ENCODE data around the gene TSSC4. TPM values are rescaled to one million over a fixed set of nuclear protein-coding genes. Genes with fewer than 3 reads are reported as not detected.
A peak's percentile ranks its signal among the peaks of the same experiment; 100 is the strongest.

TSSC4 gene
- total RNA-seq, 2 donors from 2014 or later, result 50.6 to 52.2 TPM

DNA sequence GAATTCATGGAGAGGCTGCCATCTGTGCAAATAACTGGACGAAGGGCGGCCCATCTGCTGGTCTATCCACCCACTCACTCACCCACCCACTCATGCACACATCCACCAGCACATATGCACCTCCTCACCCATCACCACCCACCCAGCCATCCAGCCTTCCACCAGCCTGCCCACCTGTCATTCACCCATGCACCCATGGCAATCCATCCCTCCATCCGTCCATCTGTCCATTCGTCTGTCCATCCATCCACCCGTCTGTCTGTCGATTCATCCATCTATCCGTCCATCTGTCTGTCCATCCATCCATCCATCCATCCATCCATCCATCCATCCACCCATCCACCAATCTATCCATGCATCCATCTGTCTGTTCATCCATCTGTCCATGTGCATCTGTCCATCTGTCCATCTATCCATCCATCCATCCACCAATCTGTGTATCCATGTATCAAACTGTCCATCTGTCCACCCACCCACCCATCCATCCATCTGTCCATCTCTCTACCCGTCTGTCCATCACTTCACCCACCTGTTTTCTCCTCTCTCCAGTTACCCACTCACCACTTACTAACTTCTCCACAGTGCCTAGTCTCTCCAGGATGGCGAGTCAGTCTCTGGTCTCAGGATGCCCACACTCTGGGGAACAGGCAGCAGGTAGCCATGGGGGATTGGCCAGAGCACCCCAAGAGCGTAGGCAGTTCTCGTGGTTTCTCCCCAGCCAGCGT, 34.9 kb downstream of the TSSC4 start:
- Mint-ChIP-seq H3K27me3 (ENCODE audit: low read depth) (no peaks in the 10 kb centered on the region), H3K27ac (no peak overlapping the region), H3K9me3 (peaks cover 2% of the 10 kb centered on the region in 2 donors), H3K4me1 (ENCODE audit: low read depth) (no peaks in the 10 kb centered on the region), H3K36me3 (ENCODE audit: insufficient read depth in 2 of 2) (no peaks in the 10 kb centered on the region), H3K4me3 (no peak overlapping the region)
- ATAC-seq (replicated peaks in 1 of 2) (no peak), DNase-seq (no peak)

DNA sequence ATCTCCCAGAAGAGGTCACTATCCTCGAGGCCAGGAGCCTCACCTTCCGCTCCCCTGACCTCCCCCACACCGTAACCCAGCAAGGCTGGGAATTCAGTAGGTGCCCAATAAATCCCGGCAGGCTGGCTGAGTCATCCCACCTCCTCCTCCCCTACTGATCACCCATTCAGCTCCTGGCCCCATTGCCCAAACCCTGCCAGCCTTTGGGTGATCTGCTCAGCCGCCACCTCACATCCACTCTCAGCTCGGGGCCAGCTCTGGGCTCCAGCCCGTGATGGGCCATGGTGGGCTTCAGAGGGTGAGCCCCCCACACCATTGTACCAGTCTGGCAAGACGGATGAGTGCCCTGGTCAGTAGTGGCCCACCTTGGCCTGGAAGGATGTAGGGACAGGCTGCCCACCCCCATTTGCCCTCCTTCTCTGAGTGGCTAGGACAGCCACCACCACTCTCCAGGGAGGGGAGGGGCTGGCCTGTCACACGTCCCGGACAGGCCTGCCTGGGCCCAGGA, 35.5 kb downstream of the TSSC4 start:
- H3K27ac Mint-ChIP-seq, result no peak overlapping the region
- H3K9me3 Mint-ChIP-seq, result no peaks in the 10 kb centered on the region
- H3K4me1 Mint-ChIP-seq (ENCODE audit: low read depth), result no peaks in the 10 kb centered on the region
- no peaks in the 10 kb centered on the region for H3K36me3 Mint-ChIP-seq (ENCODE audit: insufficient read depth in 2 of 2)
- no peak overlapping the region for H3K4me3 Mint-ChIP-seq
- DNase-seq, result no peak
- no peak for ATAC-seq (replicated peaks in 1 of 2)
- no peaks in the 10 kb centered on the region for H3K27me3 Mint-ChIP-seq (ENCODE audit: low read depth)

DNA sequence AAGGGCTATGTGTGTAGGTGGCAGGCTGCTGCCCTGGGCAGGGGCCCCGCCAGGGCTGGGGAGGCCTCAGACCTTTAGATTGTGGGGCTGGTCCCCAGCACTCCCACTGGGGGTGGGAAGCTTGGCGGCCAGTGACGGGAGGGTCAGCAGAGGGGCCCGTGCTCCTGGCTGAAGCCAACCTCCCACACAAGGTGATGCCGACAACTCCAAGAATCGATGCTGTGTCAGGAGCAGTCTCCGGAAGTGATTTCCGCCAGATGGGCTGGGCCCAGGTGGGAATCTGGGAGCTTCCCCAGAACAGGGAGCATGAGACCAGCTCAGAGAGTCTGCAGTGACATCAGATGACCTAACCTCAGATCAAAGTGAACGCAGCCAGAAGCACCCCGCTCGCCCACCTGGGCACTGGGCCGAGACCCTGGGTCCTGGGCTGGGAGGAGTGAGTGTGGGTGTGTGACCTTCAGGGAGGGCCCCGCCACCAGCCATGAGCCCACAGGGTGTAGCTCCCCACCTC, 36.0 kb downstream of the TSSC4 start:
- ATAC-seq (replicated peaks in 1 of 2) (no peak), DNase-seq (no peak)
- Mint-ChIP-seq H3K27me3 (ENCODE audit: low read depth) (no peaks in the 10 kb centered on the region), H3K27ac (no peak overlapping the region), H3K9me3 (no peaks in the 10 kb centered on the region), H3K4me1 (ENCODE audit: low read depth) (no peaks in the 10 kb centered on the region), H3K4me3 (no peak overlapping the region), H3K36me3 (ENCODE audit: insufficient read depth in 2 of 2) (no peaks in the 10 kb centered on the region)

DNA sequence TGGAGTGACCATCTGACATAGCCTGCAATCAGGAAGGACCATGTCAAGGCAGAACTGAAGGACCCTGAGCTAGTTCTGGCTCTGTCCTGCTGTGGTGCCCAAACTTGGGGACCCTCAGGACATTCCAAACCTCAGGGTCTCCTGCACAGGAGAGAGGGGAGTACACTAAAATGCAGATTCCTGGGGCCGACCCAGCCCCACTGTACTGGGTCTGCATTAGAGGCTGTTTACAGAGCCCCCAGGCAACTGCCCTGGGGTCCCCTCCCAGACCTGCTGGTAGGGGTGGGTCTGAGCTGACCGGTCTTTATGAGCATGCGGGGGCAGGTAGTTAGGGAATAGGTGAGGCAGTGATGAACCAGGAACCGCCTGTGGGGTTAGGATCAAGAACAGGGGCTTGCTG, 37.0 kb downstream of the TSSC4 start:
- no peaks in the 10 kb centered on the region for H3K27me3 Mint-ChIP-seq (ENCODE audit: low read depth)
- no peaks in the 10 kb centered on the region for H3K36me3 Mint-ChIP-seq (ENCODE audit: insufficient read depth in 2 of 2)
- peaks cover under 1% of the 10 kb centered on the region for H3K4me1 Mint-ChIP-seq (ENCODE audit: low read depth)
- ATAC-seq (replicated peaks in 1 of 2) (no peak), DNase-seq (no peak)
- no peaks in the 10 kb centered on the region for H3K9me3 Mint-ChIP-seq
- H3K27ac Mint-ChIP-seq, result no peak overlapping the region
- no peak overlapping the region for H3K4me3 Mint-ChIP-seq

DNA sequence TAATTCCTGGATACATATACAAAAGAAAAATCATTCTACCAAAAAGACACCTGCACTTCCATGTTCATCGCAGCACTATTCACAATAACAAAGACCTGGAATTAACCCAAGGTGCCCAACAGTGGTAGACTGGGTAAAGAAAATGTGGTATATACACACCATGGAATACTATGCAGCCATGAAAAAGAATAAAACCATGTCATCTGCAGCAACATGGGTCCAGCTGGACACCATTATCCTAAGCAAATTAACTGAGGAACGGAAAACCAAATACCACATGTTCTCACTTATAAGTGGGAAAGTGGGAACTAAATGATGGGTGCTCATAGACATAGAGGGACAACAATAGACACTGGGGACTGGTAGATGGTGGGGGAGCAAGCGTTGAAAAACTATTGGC, 39.3 kb downstream of the TSSC4 start:
- Mint-ChIP-seq H3K36me3 (ENCODE audit: insufficient read depth in 2 of 2) (no peaks in the 10 kb centered on the region), H3K27ac (no peak overlapping the region), H3K4me1 (ENCODE audit: low read depth) (peaks cover 12% of the 10 kb centered on the region), H3K9me3 (no peaks in the 10 kb centered on the region), H3K27me3 (ENCODE audit: low read depth) (peaks cover 6% of the 10 kb centered on the region), H3K4me3 (no peak overlapping the region)
- no peak for ATAC-seq (replicated peaks in 1 of 2)
- no peak for DNase-seq

DNA sequence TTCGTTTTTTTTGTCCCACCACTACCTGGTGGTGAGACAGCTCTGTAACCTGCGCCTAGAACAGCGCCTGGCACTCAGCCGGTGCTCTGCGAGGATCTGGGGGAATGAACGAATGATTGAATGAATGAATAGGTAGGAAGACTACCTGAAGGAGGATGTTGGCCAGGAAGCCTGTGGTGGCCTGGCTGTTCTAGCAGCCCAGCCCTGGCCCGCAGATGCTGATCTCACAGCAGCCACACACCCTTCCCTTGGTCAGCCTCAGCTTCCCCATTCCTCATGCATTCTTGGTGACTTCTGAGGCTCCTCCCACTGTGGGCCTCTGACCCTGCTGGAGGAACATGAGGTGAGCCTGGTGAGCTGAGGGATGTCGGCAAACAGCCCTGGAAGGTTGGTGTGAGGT, 40.1 kb downstream of the TSSC4 start:
- no peak overlapping the region for H3K27ac Mint-ChIP-seq
- no peaks in the 10 kb centered on the region for H3K9me3 Mint-ChIP-seq
- H3K4me3 Mint-ChIP-seq, result no peak overlapping the region
- no peak for ATAC-seq (replicated peaks in 1 of 2)
- peaks cover 12% of the 10 kb centered on the region for H3K4me1 Mint-ChIP-seq (ENCODE audit: low read depth)
- H3K36me3 Mint-ChIP-seq (ENCODE audit: insufficient read depth in 2 of 2), result no peaks in the 10 kb centered on the region
- DNase-seq, result no peak
- H3K27me3 Mint-ChIP-seq (ENCODE audit: low read depth), result peaks cover 6% of the 10 kb centered on the region

DNA sequence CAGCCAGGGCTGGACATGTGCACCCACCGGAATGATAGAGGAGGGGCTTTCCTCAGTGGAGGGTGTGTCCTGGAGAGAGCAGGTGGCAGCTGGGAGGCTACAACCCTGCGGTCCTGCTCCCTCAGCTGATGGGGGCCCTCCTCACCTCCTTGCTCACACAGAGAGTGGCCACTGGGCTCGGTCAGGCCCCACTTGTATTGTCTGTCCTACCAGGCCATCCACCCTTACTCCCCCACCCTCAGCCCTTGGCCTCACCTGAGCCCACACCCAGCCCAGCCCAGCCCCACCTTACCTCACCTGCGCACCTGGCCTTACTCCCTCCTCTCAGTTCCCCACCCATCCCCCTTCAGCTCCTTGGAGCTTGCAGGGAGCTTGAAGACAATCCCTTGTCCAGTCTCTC, 40.6 kb downstream of the TSSC4 start:
- no peaks in the 10 kb centered on the region for H3K36me3 Mint-ChIP-seq (ENCODE audit: insufficient read depth in 2 of 2)
- H3K27ac Mint-ChIP-seq, result no peak overlapping the region
- no peak for ATAC-seq (replicated peaks in 1 of 2)
- no peaks in the 10 kb centered on the region for H3K9me3 Mint-ChIP-seq
- DNase-seq, result no peak
- H3K4me3 Mint-ChIP-seq, result no peak overlapping the region
- peaks cover 16% of the 10 kb centered on the region for H3K4me1 Mint-ChIP-seq (ENCODE audit: low read depth)
- H3K27me3 Mint-ChIP-seq (ENCODE audit: low read depth), result peaks cover 6% of the 10 kb centered on the region

DNA sequence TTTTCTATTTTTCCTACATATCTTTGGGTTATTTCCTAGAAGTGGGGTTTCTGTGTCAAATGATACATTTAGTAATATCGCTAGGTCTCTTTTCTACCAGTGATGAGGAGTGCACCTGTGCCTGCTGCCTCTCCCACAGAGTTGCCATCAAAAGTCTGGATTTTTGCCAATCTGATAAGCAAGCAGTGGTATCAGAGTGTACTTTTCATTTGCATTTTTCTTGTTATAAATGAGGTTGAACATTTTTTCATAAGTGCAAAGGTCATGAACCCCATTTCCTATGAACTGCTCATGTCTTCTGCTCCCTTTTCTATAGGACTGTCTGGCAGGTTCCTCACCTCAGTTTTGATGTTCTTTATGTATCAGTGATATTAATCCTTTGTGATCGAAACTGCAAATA, 42.0 kb downstream of the TSSC4 start:
- ATAC-seq (replicated peaks in 1 of 2), result no peak
- H3K4me1 Mint-ChIP-seq (ENCODE audit: low read depth), result peaks cover 29% of the 10 kb centered on the region
- no peaks in the 10 kb centered on the region for H3K36me3 Mint-ChIP-seq (ENCODE audit: insufficient read depth in 2 of 2)
- H3K27ac Mint-ChIP-seq, result no peak overlapping the region
- peaks cover 6% of the 10 kb centered on the region for H3K27me3 Mint-ChIP-seq (ENCODE audit: low read depth)
- H3K4me3 Mint-ChIP-seq, result no peak overlapping the region
- no peaks in the 10 kb centered on the region for H3K9me3 Mint-ChIP-seq
- DNase-seq, result no peak

DNA sequence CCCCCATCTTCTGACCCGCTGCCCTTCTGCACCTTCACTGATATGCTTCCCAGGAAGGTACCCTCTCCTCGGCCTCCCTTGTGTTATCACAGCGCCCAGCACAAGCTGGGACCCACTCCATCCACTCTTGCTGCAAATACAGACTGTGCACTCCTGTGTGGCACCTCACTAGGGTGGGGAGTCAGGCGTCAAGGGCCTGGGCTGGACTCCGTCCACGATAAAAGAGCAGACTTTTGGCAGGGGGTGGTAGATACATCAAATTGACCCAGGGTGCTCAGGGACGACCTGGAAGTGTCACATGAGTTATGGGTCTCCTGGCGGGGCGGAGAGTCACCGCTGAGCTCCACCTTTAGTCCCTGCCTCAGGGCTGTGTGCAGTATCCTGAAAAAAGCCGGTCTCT, 42.9 kb downstream of the TSSC4 start:
- peaks cover 34% of the 10 kb centered on the region for H3K4me1 Mint-ChIP-seq (ENCODE audit: low read depth)

DNA sequence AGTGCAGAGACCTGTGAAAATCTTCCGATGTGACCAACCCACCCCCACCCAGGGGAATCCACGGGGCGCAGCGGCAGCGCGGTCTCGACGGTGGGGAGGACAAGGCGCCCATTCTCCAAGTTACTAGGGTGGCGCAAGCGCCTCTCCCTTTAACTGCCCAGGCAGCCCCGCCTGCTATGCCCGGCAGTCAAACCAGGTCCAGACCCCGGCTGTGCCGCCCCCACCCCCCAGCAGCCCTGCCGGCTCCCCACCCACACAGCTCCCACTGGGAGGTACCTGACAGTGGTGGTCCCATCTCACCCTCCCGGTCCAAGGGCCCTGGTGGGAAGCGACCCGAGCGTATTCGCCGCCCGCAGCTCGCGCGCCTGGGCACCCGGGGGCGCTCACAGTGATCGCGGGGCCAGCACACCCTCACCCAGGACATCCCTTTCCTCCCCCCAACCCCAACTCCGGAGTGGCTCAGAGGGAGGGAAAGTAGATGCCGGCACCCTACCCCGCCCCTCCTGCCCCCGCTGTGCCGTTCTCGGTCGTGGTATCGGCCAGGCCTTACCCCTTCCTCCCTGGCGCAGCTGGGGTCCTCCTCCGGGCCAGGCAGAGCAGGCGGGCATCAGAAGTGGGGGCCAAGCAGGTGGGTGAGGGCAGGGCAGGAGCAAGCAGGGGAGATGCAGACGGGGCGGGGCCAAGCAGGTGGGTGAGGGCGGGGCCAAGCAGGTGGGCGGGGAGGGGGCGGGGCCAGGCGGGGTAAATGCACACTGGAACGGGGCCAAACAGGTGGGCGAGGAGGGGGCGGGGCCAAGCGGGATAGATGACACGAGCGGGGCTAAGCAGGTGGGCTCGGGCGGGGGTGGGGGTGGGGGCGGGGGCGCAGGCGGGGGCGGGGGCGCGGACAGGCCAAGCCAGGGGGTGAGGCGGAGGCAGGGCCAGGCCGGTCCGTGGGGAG, 43.6 kb downstream of the TSSC4 start, which contains the start of gene TRPM5:
TSS of gene TRPM5 (minus strand) at position 634 of the 940 bp plus-strand sequence. CDS start 21,478 bp downstream, outside the sequence.
- Mint-ChIP-seq H3K27ac (no peak within 1 kb of the TSS), H3K27me3 (ENCODE audit: low read depth) (peaks cover 6% of the 10 kb centered on the region), H3K4me3 (peak within 1 kb of the TSS; percentile 91 to 93), H3K36me3 (ENCODE audit: insufficient read depth in 2 of 2) (no peaks in the 10 kb centered on the region), H3K4me1 (ENCODE audit: low read depth) (peaks cover 34% of the 10 kb centered on the region), H3K9me3 (no peaks in the 10 kb centered on the region)
- peak; percentile 40 to 46 for ATAC-seq (replicated peaks in 1 of 2)
- peak; percentile 79 to 81 for DNase-seq

More for the DNA sequence above, 42.9 kb downstream of the TSSC4 start:
- peak overlapping the region; percentile 6 to 67 for H3K4me3 Mint-ChIP-seq
- peaks cover 6% of the 10 kb centered on the region for H3K27me3 Mint-ChIP-seq (ENCODE audit: low read depth)
- no peaks in the 10 kb centered on the region for H3K9me3 Mint-ChIP-seq
- DNase-seq, result no peak
- ATAC-seq (replicated peaks in 1 of 2), result no peak
- no peak overlapping the region for H3K27ac Mint-ChIP-seq
- H3K36me3 Mint-ChIP-seq (ENCODE audit: insufficient read depth in 2 of 2), result no peaks in the 10 kb centered on the region

DNA sequence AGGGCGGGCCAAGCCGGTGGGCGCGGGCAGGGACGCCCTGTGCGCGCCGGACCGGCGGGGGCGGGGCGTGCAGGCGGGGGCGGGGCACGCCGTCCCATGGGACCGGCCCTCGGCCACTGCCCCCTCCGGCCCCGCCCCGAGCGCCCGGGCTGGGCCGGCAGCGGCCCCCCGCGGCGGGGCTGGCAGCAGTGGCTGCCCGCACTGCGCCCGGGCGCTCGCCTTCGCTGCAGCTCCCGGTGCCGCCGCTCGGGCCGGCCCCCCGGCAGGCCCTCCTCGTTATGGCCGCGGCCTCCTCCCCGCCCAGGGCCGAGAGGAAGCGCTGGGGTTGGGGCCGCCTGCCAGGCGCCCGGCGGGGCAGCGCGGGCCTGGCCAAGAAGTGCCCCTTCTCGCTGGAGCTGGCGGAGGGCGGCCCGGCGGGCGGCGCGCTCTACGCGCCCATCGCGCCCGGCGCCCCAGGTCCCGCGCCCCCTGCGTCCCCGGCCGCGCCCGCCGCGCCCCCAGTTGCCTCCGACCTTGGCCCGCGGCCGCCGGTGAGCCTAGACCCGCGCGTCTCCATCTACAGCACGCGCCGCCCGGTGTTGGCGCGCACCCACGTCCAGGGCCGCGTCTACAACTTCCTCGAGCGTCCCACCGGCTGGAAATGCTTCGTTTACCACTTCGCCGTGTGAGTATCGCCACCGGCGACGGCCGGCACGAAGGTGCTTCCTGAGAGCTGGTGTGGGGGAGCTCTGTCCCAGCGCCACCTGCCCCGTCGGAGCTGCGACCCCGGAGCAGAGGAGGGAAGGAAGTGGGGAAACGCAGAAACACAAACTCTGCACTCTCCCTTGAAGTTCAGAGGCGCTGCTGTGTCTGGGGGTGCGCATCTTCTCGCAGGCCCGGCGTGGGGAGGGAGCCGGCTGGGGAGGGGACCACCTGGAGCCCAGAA, 44.5 kb downstream of the TSSC4 start, which contains the start of gene KCNQ1:
TSS of gene KCNQ1 (plus strand) at position 188 of the 925 bp plus-strand sequence. CDS start at position 279, 91 bp downstream.
- Mint-ChIP-seq H3K4me3 (peak within 1 kb of the TSS; percentile 91 to 93), H3K9me3 (no peaks in the 10 kb centered on the region), H3K36me3 (ENCODE audit: insufficient read depth in 2 of 2) (no peaks in the 10 kb centered on the region), H3K4me1 (ENCODE audit: low read depth) (peaks cover 34% of the 10 kb centered on the region), H3K27ac (no peak within 1 kb of the TSS), H3K27me3 (ENCODE audit: low read depth) (peaks cover 6% of the 10 kb centered on the region)
- DNase-seq, result peak; percentile 75 to 83
- peak; percentile 80 to 83 for ATAC-seq (replicated peaks in 1 of 2)
